A673 (cell line): Measurements from ENCODE around the gene CDKN2C.

ENCODE experiments used
- CTCF ChIP-seq: fragments of 300-800, 200-600 bp; sonication (generic); conservative IDR thresholded peaks from 2 replicates; pipeline ENCODE4 v1.5.1; 2017; ENCODE audit warnings: low read depth, mild to moderate bottlenecking, antibody characterized with exemption, low read length, moderate library complexity, mixed read lengths
- EZH2 ChIP-seq: fragments of 200-600 bp; sonication (generic); IDR thresholded peaks from 2 replicates; pipeline ENCODE4 v1.6.1; 2017; ENCODE audit warnings: borderline replicate concordance, low read depth, mild to moderate bottlenecking, mixed read lengths, antibody characterized with exemption, low read length; ENCODE audit not compliant: poor library complexity, severe bottlenecking

GRCh38 chr1:50936321-50936720 lies 33.7 kb upstream of the CDKN2C start:
- TF ChIP-seq EZH2 (no peak), CTCF (no peak)
